ENCODE results near the gene TRIM37. TPM values are rescaled to one million over a fixed set of nuclear protein-coding genes. Genes with fewer than 3 reads are reported as not detected.

Gene TRIM37
- total RNA-seq, 1 donor from 2014 or later: 20.3 TPM

- H3K4me3 ChIP-seq: no peak overlapping the region
- TF ChIP-seq CTCF (IDR thresholded peaks at IDR 0.05): no peak
- no peaks in the 10 kb centered on the region for H3K36me3 ChIP-seq
- no peak overlapping the region for H3K27ac ChIP-seq
- DNase-seq (no peak), ATAC-seq (no peak)
- intact Hi-C loops (cut with DNase I): no loop called here
- no peaks in the 10 kb centered on the region for H3K27me3 ChIP-seq
- H3K9me3 ChIP-seq: no peaks in the 10 kb centered on the region
- no peaks in the 10 kb centered on the region for H3K4me1 ChIP-seq
Observed at GRCh38 chr17:58932956-58933355, 173.7 kb downstream of the TRIM37 start.

Small RNA genes lying within 50 kb of the gene (microRNA-seq; reads per million reads assigned to microRNA genes)
- gene MIR301A (ENCODE audit: borderline microRNAs expressed) (220 reads per million, percentile 73 among the genes with 10 or more reads in this experiment), gene MIR454 (ENCODE audit: borderline microRNAs expressed) (572 reads per million, percentile 83 among the genes with 10 or more reads in this experiment)

Other genes with a start within 250 kb of the TRIM37 start
- 21.3 TPM for gene SKA2, start 48.3 kb upstream of the TRIM37 start, total RNA-seq
- 2.4 TPM for gene PRR11, start 48.9 kb upstream of the TRIM37 start, total RNA-seq
- 12.6 TPM for gene SMG8, start 103.2 kb upstream of the TRIM37 start, total RNA-seq
- 3.9 TPM for gene GDPD1, start 113.6 kb upstream of the TRIM37 start, total RNA-seq
- 19.6 TPM for gene YPEL2, start 224.8 kb upstream of the TRIM37 start, total RNA-seq